Measurements from ENCODE around the gene FHIT.

The FHIT gene

DNA sequence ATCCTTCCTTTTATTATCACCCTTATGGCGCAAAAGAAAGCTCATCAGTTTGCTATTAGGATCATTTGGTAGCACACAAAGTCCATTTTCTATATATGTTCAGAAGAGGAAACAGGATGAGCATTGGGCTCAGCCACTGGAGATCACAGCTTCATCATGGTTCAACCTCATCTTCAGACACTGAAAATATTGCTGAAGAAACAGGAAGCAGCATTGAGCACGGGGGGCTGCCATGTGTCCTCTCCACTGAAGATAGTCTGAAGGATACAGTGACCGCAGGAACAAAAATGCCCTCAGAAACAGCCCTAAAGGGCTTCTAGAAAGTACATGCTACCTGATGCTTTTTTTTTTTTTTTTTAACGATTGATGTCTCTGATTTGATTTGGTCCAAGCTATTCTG lies 1366.2 kb downstream of the FHIT start:
- no peaks in the 10 kb centered on the region for H3K36me3 ChIP-seq (ENCODE audit: insufficient read depth, insufficient read length, low read length)
- DNase-seq (ENCODE audit: low read depth, low spot score) = no peak
- no peak for TF ChIP-seq YY1 (IDR thresholded peaks at IDR 0.05; ENCODE audit: insufficient read depth, insufficient read length)
- TF ChIP-seq SUZ12 (IDR thresholded peaks at IDR 0.05; ENCODE audit: extremely low read depth, insufficient read depth, insufficient read length) = no peak

DNA sequence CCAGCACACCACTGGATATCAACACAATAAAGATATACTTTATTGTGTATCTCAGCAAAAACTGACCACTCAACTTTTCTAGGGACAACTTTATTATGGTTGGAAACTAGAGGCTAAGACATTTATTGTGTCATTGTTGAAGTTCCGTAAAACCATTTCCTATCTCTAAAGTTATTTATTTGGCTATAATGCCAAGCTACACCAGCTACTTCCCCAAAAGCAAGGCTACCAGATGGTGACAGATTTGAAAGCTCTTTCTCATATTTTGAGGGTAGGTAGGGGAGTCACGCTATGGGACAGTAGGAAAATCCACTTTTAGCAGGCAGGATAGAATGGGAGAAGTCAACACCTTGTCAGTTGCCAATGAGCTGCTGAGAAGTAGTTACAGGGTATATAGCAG lies 1366.8 kb downstream of the FHIT start:
- H3K4me1 ChIP-seq (ENCODE audit: insufficient read depth, insufficient read length) = no peaks in the 10 kb centered on the region
- no peak overlapping the region for H3K9ac ChIP-seq (ENCODE audit: insufficient read length, low read depth)
- no peaks in the 10 kb centered on the region for H3K27me3 ChIP-seq (ENCODE audit: insufficient read depth, insufficient read length)
- TF ChIP-seq SUZ12 (IDR thresholded peaks at IDR 0.05; ENCODE audit: extremely low read depth, insufficient read depth, insufficient read length) = no peak
- no peak for TF ChIP-seq YY1 (IDR thresholded peaks at IDR 0.05; ENCODE audit: insufficient read depth, insufficient read length)
- TF ChIP-seq ZNF274 (IDR thresholded peaks at IDR 0.05; ENCODE audit: low read depth, low read length) = no peak
- no peaks in the 10 kb centered on the region for H3K9me3 ChIP-seq (ENCODE audit: insufficient read depth, low read length)
- no peak for DNase-seq (ENCODE audit: low read depth, low spot score)
- no peaks in the 10 kb centered on the region for H3K36me3 ChIP-seq (ENCODE audit: insufficient read depth, insufficient read length, low read length)
- H3K4me3 ChIP-seq (ENCODE audit: insufficient read length, low read depth) = no peak overlapping the region

More for the DNA sequence above, 1366.2 kb downstream of the FHIT start:
- H3K27me3 ChIP-seq (ENCODE audit: insufficient read depth, insufficient read length) = no peaks in the 10 kb centered on the region
- H3K4me3 ChIP-seq (ENCODE audit: insufficient read length, low read depth) = no peak overlapping the region
- H3K9ac ChIP-seq (ENCODE audit: insufficient read length, low read depth) = no peak overlapping the region
- H3K9me3 ChIP-seq (ENCODE audit: insufficient read depth, low read length) = no peaks in the 10 kb centered on the region
- no peaks in the 10 kb centered on the region for H3K4me1 ChIP-seq (ENCODE audit: insufficient read depth, insufficient read length)

DNA sequence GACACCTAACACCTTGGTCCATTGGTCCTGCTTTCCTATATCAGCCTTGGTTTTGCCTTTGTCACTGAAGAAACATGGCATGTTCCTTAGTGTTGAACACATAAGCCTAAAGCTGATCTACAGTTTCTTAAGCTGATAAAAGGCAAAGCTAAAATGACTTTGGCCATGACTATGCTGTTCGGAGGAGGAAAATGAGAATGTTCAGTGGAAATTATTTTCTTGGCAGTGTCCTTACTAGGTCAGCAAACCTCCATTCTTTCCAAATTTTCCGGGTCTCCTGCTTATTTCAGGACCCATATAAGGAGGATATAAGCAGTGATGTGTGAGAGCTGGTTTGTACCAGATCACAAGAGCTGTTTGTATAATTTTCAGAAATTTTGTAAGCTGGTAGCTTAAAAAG lies 1368.5 kb downstream of the FHIT start:
- no peaks in the 10 kb centered on the region for H3K9me3 ChIP-seq (ENCODE audit: insufficient read depth, low read length)
- H3K4me3 ChIP-seq (ENCODE audit: insufficient read length, low read depth) = no peak overlapping the region
- no peaks in the 10 kb centered on the region for H3K4me1 ChIP-seq (ENCODE audit: insufficient read depth, insufficient read length)
- DNase-seq (ENCODE audit: low read depth, low spot score) = no peak
- H3K36me3 ChIP-seq (ENCODE audit: insufficient read depth, insufficient read length, low read length) = no peaks in the 10 kb centered on the region
- no peak for TF ChIP-seq SUZ12 (IDR thresholded peaks at IDR 0.05; ENCODE audit: extremely low read depth, insufficient read depth, insufficient read length)
- TF ChIP-seq ZNF274 (IDR thresholded peaks at IDR 0.05; ENCODE audit: low read depth, low read length) = no peak
- no peak for TF ChIP-seq YY1 (IDR thresholded peaks at IDR 0.05; ENCODE audit: insufficient read depth, insufficient read length)
- H3K9ac ChIP-seq (ENCODE audit: insufficient read length, low read depth) = no peak overlapping the region
- no peaks in the 10 kb centered on the region for H3K27me3 ChIP-seq (ENCODE audit: insufficient read depth, insufficient read length)

DNA sequence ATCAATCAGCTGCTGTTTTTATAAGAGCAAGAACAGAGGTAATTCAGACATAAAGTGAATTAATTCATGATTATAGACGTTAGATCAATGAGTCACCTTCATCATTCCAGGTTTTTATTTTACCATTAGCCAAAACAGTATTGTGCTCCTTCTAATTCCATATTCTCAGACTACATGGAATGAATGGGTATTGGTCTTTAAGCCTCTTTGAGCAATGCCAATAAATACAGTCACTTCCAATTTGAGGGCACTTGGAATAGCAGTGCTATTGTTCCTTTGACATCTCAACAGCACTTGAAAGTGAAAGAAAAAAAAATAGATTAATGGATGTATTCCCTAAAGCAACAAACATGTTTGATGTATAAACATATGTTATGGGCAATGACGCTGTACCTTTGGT lies 1370.5 kb downstream of the FHIT start:
- no peaks in the 10 kb centered on the region for H3K27me3 ChIP-seq (ENCODE audit: insufficient read depth, insufficient read length)
- TF ChIP-seq ZNF274 (IDR thresholded peaks at IDR 0.05; ENCODE audit: low read depth, low read length) (no peak), YY1 (IDR thresholded peaks at IDR 0.05; ENCODE audit: insufficient read depth, insufficient read length) (no peak), SUZ12 (IDR thresholded peaks at IDR 0.05; ENCODE audit: extremely low read depth, insufficient read depth, insufficient read length) (no peak)
- H3K4me3 ChIP-seq (ENCODE audit: insufficient read length, low read depth) = no peak overlapping the region
- H3K9me3 ChIP-seq (ENCODE audit: insufficient read depth, low read length) = no peaks in the 10 kb centered on the region
- no peak overlapping the region for H3K9ac ChIP-seq (ENCODE audit: insufficient read length, low read depth)
- H3K36me3 ChIP-seq (ENCODE audit: insufficient read depth, insufficient read length, low read length) = no peaks in the 10 kb centered on the region
- H3K4me1 ChIP-seq (ENCODE audit: insufficient read depth, insufficient read length) = no peaks in the 10 kb centered on the region
- no peak for DNase-seq (ENCODE audit: low read depth, low spot score)

DNA sequence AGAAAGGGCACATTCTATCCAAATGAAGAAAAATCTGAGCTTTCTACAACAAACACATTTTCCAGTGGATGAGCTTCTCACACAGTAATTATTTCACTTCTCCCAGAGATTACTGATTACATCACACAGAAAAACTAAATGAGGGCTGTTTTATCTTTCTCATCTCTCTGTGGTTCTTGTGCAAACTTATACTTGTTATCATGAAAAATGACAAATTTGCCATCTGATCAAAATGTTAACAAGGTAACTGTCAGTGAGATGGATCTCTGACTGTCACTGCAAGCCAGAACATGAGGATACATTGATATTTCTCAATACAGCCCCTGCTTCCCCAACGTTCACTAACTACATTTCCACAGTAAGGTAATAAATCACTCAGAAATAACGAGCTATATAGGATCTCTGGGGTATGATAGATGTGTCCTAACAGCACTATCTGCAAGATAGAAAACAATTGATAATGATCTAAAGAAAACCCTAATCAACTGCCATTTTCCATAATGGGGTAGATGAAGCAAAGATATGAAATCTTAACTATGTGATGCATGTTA lies 1372.1 kb downstream of the FHIT start:
- Histone ChIP-seq H3K4me3 (ENCODE audit: insufficient read length, low read depth) (no peak overlapping the region), H3K4me1 (ENCODE audit: insufficient read depth, insufficient read length) (no peaks in the 10 kb centered on the region), H3K36me3 (ENCODE audit: insufficient read depth, insufficient read length, low read length) (no peaks in the 10 kb centered on the region), H3K9me3 (ENCODE audit: insufficient read depth, low read length) (no peaks in the 10 kb centered on the region), H3K9ac (ENCODE audit: insufficient read length, low read depth) (no peak overlapping the region), H3K27me3 (ENCODE audit: insufficient read depth, insufficient read length) (no peaks in the 10 kb centered on the region)
- TF ChIP-seq ZNF274 (IDR thresholded peaks at IDR 0.05; ENCODE audit: low read depth, low read length) (no peak), YY1 (IDR thresholded peaks at IDR 0.05; ENCODE audit: insufficient read depth, insufficient read length) (no peak), SUZ12 (IDR thresholded peaks at IDR 0.05; ENCODE audit: extremely low read depth, insufficient read depth, insufficient read length) (no peak)
- DNase-seq (ENCODE audit: low read depth, low spot score) = no peak

DNA sequence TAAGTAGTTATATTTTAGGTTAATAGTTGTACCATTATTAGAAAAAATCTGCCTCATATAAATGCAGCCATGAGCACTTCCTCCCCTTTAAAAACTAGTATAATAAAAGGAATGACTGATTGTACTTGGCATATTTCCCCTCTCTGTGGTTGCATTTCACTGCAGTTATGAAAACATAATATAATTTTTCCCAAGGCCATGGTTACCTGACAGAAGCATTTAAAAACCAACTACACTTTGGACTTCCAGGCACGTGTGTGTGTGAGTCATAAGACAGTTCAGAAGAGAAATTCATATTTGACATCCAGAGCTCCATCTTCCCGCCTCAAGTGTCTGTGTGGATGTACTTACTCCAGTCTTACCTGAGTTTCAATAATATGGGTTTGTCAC lies 1373.2 kb downstream of the FHIT start:
- Histone ChIP-seq H3K36me3 (ENCODE audit: insufficient read depth, insufficient read length, low read length) (no peaks in the 10 kb centered on the region), H3K9ac (ENCODE audit: insufficient read length, low read depth) (no peak overlapping the region), H3K4me3 (ENCODE audit: insufficient read length, low read depth) (no peak overlapping the region), H3K4me1 (ENCODE audit: insufficient read depth, insufficient read length) (no peaks in the 10 kb centered on the region), H3K27me3 (ENCODE audit: insufficient read depth, insufficient read length) (no peaks in the 10 kb centered on the region), H3K9me3 (ENCODE audit: insufficient read depth, low read length) (no peaks in the 10 kb centered on the region)
- TF ChIP-seq ZNF274 (IDR thresholded peaks at IDR 0.05; ENCODE audit: low read depth, low read length) (no peak), SUZ12 (IDR thresholded peaks at IDR 0.05; ENCODE audit: extremely low read depth, insufficient read depth, insufficient read length) (no peak), YY1 (IDR thresholded peaks at IDR 0.05; ENCODE audit: insufficient read depth, insufficient read length) (no peak)
- no peak for DNase-seq (ENCODE audit: low read depth, low spot score)

DNA sequence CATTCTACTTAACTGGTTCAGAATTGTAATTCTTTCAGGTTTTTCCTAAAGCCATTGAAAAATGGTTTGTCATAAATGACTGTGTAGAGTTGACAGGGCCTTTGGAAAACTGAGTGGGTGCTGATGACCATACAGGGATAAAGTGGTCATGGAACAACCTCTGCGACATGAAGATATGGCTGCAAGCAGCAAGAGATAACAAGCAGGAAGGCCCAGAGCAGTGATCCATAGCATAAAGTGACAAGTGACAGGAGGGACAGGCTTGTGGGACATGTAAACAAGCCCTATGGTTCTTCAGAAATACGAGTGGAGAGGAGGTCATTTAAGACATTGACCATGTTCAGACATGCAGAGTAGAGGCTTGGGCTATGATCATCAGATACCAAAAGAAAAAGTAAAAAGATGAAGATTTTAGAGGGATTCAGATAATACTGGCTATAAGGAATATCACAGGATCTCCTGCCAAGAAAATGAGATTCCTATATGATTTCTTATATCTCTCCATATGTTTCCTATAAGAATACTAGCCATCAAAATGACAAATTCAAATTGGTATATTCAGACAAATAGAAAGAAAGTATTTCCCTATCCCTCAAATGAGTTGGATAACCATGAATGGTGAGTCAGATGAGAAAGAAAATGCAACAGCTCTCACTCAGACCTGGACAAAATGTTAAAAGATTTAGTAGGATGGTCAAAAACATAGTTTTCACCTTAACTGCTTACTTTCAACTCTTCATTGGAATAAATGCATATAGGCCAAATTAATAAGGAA lies 1373.8 kb downstream of the FHIT start:
- H3K9me3 ChIP-seq (ENCODE audit: insufficient read depth, low read length) = no peaks in the 10 kb centered on the region; the same call in 1 of the 2 replicates
- H3K4me3 ChIP-seq (ENCODE audit: insufficient read length, low read depth) = no peak overlapping the region
- H3K4me1 ChIP-seq (ENCODE audit: insufficient read depth, insufficient read length) = no peaks in the 10 kb centered on the region
- H3K9ac ChIP-seq (ENCODE audit: insufficient read length, low read depth) = no peak overlapping the region
- DNase-seq (ENCODE audit: low read depth, low spot score) = no peak
- H3K36me3 ChIP-seq (ENCODE audit: insufficient read depth, insufficient read length, low read length) = no peaks in the 10 kb centered on the region
- TF ChIP-seq YY1 (IDR thresholded peaks at IDR 0.05; ENCODE audit: insufficient read depth, insufficient read length) = no peak
- no peak for TF ChIP-seq ZNF274 (IDR thresholded peaks at IDR 0.05; ENCODE audit: low read depth, low read length)
- H3K27me3 ChIP-seq (ENCODE audit: insufficient read depth, insufficient read length) = no peaks in the 10 kb centered on the region
